CD14-positive monocyte (primary cell): Measurements from ENCODE around the gene TMEM174. TPM values are rescaled to one million over a fixed set of nuclear protein-coding genes. Genes with fewer than 3 reads are reported as not detected.

ENCODE experiments used
- DNase-seq, 3 donors: peaks; one replicate each; pipeline ENCODE4 v3.0.0-alpha.2; 2011 to 2022
- H2AFZ ChIP-seq: 2 replicates; pipeline ENCODE4 v1.6.0; 2012; ENCODE audit warnings: mild to moderate bottlenecking, low read depth, low read length, inconsistent platforms; ENCODE audit not compliant: insufficient read depth, poor library complexity, severe bottlenecking
- H3K27ac ChIP-seq, 2 donors: 1 replicate in 1 of 2; 2 replicates in 1 of 2; pipeline ENCODE4 v1.5.1; 2012 to 2013; ENCODE audit warnings: low read length in 2 of 2, control low read depth in 1 of 2, inconsistent platforms in 1 of 2, low read depth in 1 of 2, mild to moderate bottlenecking in 1 of 2
- H3K27me3 ChIP-seq, 2 donors: one replicate each; pipeline versions ENCODE4 v1.6.0 to v1.6.1; 2011 to 2013; ENCODE audit warnings: low read length in 2 of 2; ENCODE audit not compliant: control insufficient read depth in 2 of 2, insufficient read depth in 2 of 2
- H3K36me3 ChIP-seq, 2 donors: replicated peaks in 1 of 2; 1 replicate in 1 of 2; 2 replicates in 1 of 2; pipeline versions ENCODE4 v1.5.1 to v1.6.1; 2012 to 2013; ENCODE audit warnings: low read length in 2 of 2, control low read depth in 1 of 2, inconsistent platforms in 1 of 2, mild to moderate bottlenecking in 1 of 2; ENCODE audit not compliant: insufficient read depth in 2 of 2, control insufficient read depth in 1 of 2
- H3K4me1 ChIP-seq, 2 donors: 1 replicate in 1 of 2; 2 replicates in 1 of 2; pipeline versions ENCODE4 v1.5.1 to v1.6.1; 2012 to 2013; ENCODE audit warnings: low read length in 2 of 2, control low read depth in 1 of 2, inconsistent platforms in 1 of 2, mild to moderate bottlenecking in 1 of 2, moderate library complexity in 1 of 2; ENCODE audit not compliant: insufficient read depth in 2 of 2, control insufficient read depth in 1 of 2
- H3K4me2 ChIP-seq: replicated peaks from 2 replicates; pipeline ENCODE3; 2012; ENCODE audit warnings: low read length, moderate library complexity, mild to moderate bottlenecking; ENCODE audit not compliant: poor library complexity, severe bottlenecking; ENCODE audit errors: extremely low read depth
- H3K4me3 ChIP-seq, 3 experiments: fragments of 200-600 bp in 1 of 3; sonication (generic) in 1 of 3; replicated peaks in 1 of 3; 1 replicate in 2 of 3; 2 replicates in 1 of 3; pipeline ENCODE4 v1.5.1; 2011 to 2013; ENCODE audit warnings: low read length in 3 of 3, mild to moderate bottlenecking in 3 of 3, control low read depth in 2 of 3, low read depth in 2 of 3, inconsistent platforms in 1 of 3, moderate library complexity in 1 of 3
- H3K79me2 ChIP-seq: 2 replicates; pipeline ENCODE4 v1.6.0; 2012; ENCODE audit warnings: mild to moderate bottlenecking, control low read depth, inconsistent platforms, low read length, moderate library complexity; ENCODE audit not compliant: insufficient read depth
- H3K9ac ChIP-seq: 2 replicates; pipeline ENCODE4 v1.6.0; 2017; ENCODE audit warnings: low read length, mild to moderate bottlenecking; ENCODE audit not compliant: insufficient read depth, poor library complexity, severe bottlenecking
- H3K9me3 ChIP-seq, 2 donors: replicated peaks in 1 of 2; 1 replicate in 1 of 2; 2 replicates in 1 of 2; pipeline versions ENCODE4 v1.5.1 to v1.6.1; 2012 to 2013; ENCODE audit warnings: low read length in 2 of 2, control low read depth in 1 of 2; ENCODE audit not compliant: control insufficient read depth in 1 of 2, insufficient read depth in 1 of 2
- H4K20me1 ChIP-seq: 2 replicates; pipeline ENCODE4 v1.6.0; 2012; ENCODE audit warnings: mild to moderate bottlenecking, low read length, control low read depth, moderate library complexity; ENCODE audit not compliant: insufficient read depth
- H3K27ac Mint-ChIP-seq, 7 donors: one replicate each; pipeline ENCODE4 v1.8.0; 2020; ENCODE audit warnings: mild to moderate bottlenecking in 7 of 7, mixed read lengths in 7 of 7, moderate library complexity in 6 of 7, inconsistent platforms in 2 of 7
- H3K27me3 Mint-ChIP-seq, 3 donors: one replicate each; pipeline ENCODE4 v1.8.0; 2021 to 2022; ENCODE audit warnings: low read depth in 3 of 3, mild to moderate bottlenecking in 3 of 3, mixed read lengths in 3 of 3, moderate library complexity in 3 of 3, inconsistent platforms in 1 of 3
- H3K36me3 Mint-ChIP-seq, 2 donors: one replicate each; pipeline ENCODE4 v1.8.0; 2020; ENCODE audit warnings: mixed read lengths in 2 of 2, inconsistent platforms in 1 of 2, mild to moderate bottlenecking in 1 of 2
- H3K4me1 Mint-ChIP-seq: one replicate; pipeline ENCODE4 v1.8.0; 2020; ENCODE audit warnings: mild to moderate bottlenecking, mixed read lengths
- H3K4me3 Mint-ChIP-seq, 2 donors: one replicate each; pipeline ENCODE4 v1.8.0; 2020; ENCODE audit warnings: mild to moderate bottlenecking in 2 of 2, mixed read lengths in 2 of 2, moderate library complexity in 1 of 2
- H3K9me3 Mint-ChIP-seq, 7 donors: one replicate each; pipeline ENCODE4 v1.8.0; 2020 to 2022; ENCODE audit warnings: mixed read lengths in 7 of 7, mild to moderate bottlenecking in 6 of 7, moderate library complexity in 6 of 7, inconsistent platforms in 2 of 7
- WGBS: methylation state at CpG from one replicate; pipeline ENCODE4 v1.1.5; 2013; ENCODE audit warnings: missing lambda C conversion rate; ENCODE audit not compliant: insufficient coverage; 5-methylcytosine and 5-hydroxymethylcytosine counted together
- intact Hi-C, 2 donors: fragments of 100-400 bp; cut with micrococcal nuclease; formaldehyde crosslinking; loops; one replicate each; pipeline versions ENCODE4 v1.15.0 to v1.15.1; 2023
- polyA minus RNA-seq: library from RNA; depleted of rRNA, polyadenylated mRNA; stranded (reverse); fragments of >200 nt; gene quantifications from 2 replicates; pipeline ENCODE4 v1.2.3, GENCODE V29; 2012
- polyA plus RNA-seq, 3 donors: library from polyadenylated mRNA; depleted of rRNA in 1 of 3; unstranded in 2 of 3; stranded (reverse) in 1 of 3; fragments of 300-500 nt in 2 of 3; fragments of >200 nt in 1 of 3; fragmentation: Illumina TruSeq in 2 of 3; gene quantifications; 1 replicate in 2 of 3; 2 replicates in 1 of 3; pipeline ENCODE4 v1.2.3, GENCODE V29; 2012 to 2021
- total RNA-seq, 12 experiments: library from RNA in 1 of 12; stranded (reverse) in 1 of 12; fragments of 120-200 nt in 1 of 12; gene quantifications; one replicate each; pipeline ENCODE4 v1.2.4 and lab custom pipeline; 2013 to 2026; ENCODE audit warnings: mixed read lengths in 6 of 12, inconsistent platforms in 1 of 12
- TF ChIP-seq, protein P1 (sequence below): fragments of 200-600 bp; IDR thresholded peaks from one replicate; pipeline ENCODE4 v1.8.0; 2022; ENCODE audit warnings: antibody characterized with exemption, mild to moderate bottlenecking

The TMEM174 gene, protein sequence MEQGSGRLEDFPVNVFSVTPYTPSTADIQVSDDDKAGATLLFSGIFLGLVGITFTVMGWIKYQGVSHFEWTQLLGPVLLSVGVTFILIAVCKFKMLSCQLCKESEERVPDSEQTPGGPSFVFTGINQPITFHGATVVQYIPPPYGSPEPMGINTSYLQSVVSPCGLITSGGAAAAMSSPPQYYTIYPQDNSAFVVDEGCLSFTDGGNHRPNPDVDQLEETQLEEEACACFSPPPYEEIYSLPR
- not detected for total RNA-seq (2013)
- not detected for polyA plus RNA-seq
- polyA minus RNA-seq = not detected in 2 replicates
- 0 to 0.30 (median 0) reads per million in 11 experiments for total RNA-seq (lab: John Stamatoyannopoulos, UW)

DNA sequence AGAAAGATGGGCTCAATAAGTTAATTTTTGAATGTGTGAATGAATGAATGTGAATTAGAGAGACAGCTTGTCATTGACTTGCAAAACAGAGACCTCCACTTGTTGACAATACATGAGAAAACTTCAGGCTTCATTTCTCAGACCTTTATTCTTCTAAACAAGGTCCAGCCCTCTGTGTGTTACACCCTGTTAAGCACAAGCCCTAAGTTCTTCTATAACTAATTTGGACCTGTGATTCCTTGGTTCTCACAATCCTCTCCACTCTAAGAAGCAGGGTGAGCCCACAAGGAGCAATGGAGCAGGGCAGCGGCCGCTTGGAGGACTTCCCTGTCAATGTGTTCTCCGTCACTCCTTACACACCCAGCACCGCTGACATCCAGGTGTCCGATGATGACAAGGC, at the start of gene TMEM174:
TSS of gene TMEM174 (plus strand) at position 243 of the 400 bp plus-strand sequence. CDS start at position 294, 51 bp downstream.
- Mint-ChIP-seq H3K27ac (no peak within 1 kb of the TSS), H3K27me3 (peaks cover 64 to 90% (median 69%) of the 10 kb centered on the region in 3 donors), H3K9me3 (peaks cover 0 to 15% (median 7%) of the 10 kb centered on the region in 7 donors), H3K36me3 (no peaks in the 10 kb centered on the region), H3K4me1 (peaks cover 2% of the 10 kb centered on the region), H3K4me3 (peak within 1 kb of the TSS in 1 of 2 donors; percentile 47)
- Histone ChIP-seq H3K9ac (no peak within 1 kb of the TSS), H3K4me3 (no peak within 1 kb of the TSS), H3K79me2 (no peaks in the 10 kb centered on the region), H3K9me3 (peaks cover 5 to 17% of the 10 kb centered on the region in 2 donors), H3K27me3 (peaks cover 86 to 95% of the 10 kb centered on the region in 2 donors), H3K4me2 (no peak within 1 kb of the TSS), H3K27ac (no peak within 1 kb of the TSS), H3K4me1 (no peaks in the 10 kb centered on the region), H4K20me1 (no peaks in the 10 kb centered on the region), H3K36me3 (no peaks in the 10 kb centered on the region), H2AFZ (no peak within 1 kb of the TSS)
- TF ChIP-seq, protein P1, sequence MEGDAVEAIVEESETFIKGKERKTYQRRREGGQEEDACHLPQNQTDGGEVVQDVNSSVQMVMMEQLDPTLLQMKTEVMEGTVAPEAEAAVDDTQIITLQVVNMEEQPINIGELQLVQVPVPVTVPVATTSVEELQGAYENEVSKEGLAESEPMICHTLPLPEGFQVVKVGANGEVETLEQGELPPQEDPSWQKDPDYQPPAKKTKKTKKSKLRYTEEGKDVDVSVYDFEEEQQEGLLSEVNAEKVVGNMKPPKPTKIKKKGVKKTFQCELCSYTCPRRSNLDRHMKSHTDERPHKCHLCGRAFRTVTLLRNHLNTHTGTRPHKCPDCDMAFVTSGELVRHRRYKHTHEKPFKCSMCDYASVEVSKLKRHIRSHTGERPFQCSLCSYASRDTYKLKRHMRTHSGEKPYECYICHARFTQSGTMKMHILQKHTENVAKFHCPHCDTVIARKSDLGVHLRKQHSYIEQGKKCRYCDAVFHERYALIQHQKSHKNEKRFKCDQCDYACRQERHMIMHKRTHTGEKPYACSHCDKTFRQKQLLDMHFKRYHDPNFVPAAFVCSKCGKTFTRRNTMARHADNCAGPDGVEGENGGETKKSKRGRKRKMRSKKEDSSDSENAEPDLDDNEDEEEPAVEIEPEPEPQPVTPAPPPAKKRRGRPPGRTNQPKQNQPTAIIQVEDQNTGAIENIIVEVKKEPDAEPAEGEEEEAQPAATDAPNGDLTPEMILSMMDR = no peak
- DNase-seq = no peak
- intact Hi-C loops = no loop called here
- 93% methylated on average over 5 of the region's 5 CpGs for WGBS

DNA sequence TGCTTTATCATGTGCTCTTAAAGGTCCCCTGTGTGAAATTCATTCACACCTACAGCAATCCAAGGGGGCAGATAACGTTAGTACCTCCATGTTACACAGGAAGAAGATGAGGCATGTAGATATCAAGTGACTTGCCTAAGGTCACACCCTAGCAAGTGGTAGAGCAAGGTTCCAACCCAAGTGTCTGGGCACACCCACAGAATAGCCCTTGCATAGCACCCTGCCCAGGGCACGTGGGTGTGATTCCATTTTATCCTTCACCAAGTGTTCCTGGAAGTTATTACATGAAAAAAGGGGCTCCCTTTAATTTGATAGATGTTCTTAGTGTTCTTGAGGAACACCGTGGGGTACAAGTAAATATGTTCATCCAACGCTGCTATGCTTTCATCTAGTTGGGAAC, 47.7 kb upstream of the TMEM174 start:
- no peak overlapping the region for H3K4me3 Mint-ChIP-seq
- no peak for DNase-seq
- TF ChIP-seq, protein P1 = no peak
- no peaks in the 10 kb centered on the region for H3K79me2 ChIP-seq
- H3K4me3 ChIP-seq = no peak overlapping the region
- peaks cover 27 to 64% of the 10 kb centered on the region in 2 donors for H3K27me3 ChIP-seq
- H4K20me1 ChIP-seq = no peaks in the 10 kb centered on the region
- no peaks in the 10 kb centered on the region for H3K36me3 ChIP-seq
- no peaks in the 10 kb centered on the region for H3K4me1 ChIP-seq
- no peak overlapping the region for H3K9ac ChIP-seq
- H3K9me3 Mint-ChIP-seq = peaks cover 0 to 4% (median 0%) of the 10 kb centered on the region in 7 donors
- WGBS = 82% methylated on average over 3 of the region's 4 CpGs
- H3K36me3 Mint-ChIP-seq = peaks cover 0 to 3% of the 10 kb centered on the region in 2 donors
- H3K9me3 ChIP-seq = peaks cover 0 to 4% of the 10 kb centered on the region in 2 donors
- no peak overlapping the region for H2AFZ ChIP-seq
- H3K27me3 Mint-ChIP-seq = peaks cover 51 to 89% (median 76%) of the 10 kb centered on the region in 3 donors
- peaks cover 3% of the 10 kb centered on the region for H3K4me1 Mint-ChIP-seq
- H3K27ac Mint-ChIP-seq = no peak overlapping the region
- H3K4me2 ChIP-seq = no peak overlapping the region
- intact Hi-C loops = no loop called here
- no peak overlapping the region for H3K27ac ChIP-seq
